ENCODE measurements around the gene DPY30. TPM values are rescaled to one million over a fixed set of nuclear protein-coding genes. Genes with fewer than 3 reads are reported as not detected.

Gene DPY30
- total and polyA plus RNA-seq, 2 experiments from 2014 or later, result 156 to 518 TPM

- no peak for ATAC-seq
- H3K9me3 Mint-ChIP-seq, result no peaks in the 10 kb centered on the region
- Histone ChIP-seq H3K4me1 (ENCODE audit: insufficient read depth) (peaks cover 6% of the 10 kb centered on the region), H3F3A (replicated peaks; ENCODE audit: low read depth) (no peaks in the 10 kb centered on the region), H2AFZ (no peak overlapping the region), H3K27me3 (ENCODE audit: insufficient read depth) (no peaks in the 10 kb centered on the region), H3K27ac (ENCODE audit: low read depth) (no peak overlapping the region), H3K79me2 (replicated peaks; ENCODE audit: insufficient read depth) (peaks cover 89% of the 10 kb centered on the region), H3K4me2 (no peak overlapping the region), H3K36me3 (ENCODE audit: insufficient read depth) (no peaks in the 10 kb centered on the region), H3K4me3 (no peak overlapping the region), H3K9me2 (ENCODE audit: insufficient read depth) (no peaks in the 10 kb centered on the region), H4K20me1 (replicated peaks; ENCODE audit: insufficient read depth) (peaks cover 31% of the 10 kb centered on the region)
- no peak overlapping the region for H3K27ac Mint-ChIP-seq
- no peaks in the 10 kb centered on the region for H3K27me3 Mint-ChIP-seq (ENCODE audit: insufficient read depth, low read depth, poor library complexity)
- TF ChIP-seq POLR2AphosphoS5 (IDR thresholded peaks at IDR 0.05; ENCODE audit: low read depth), result no peak
- TF ChIP-seq REST (IDR thresholded peaks at IDR 0.05; ENCODE audit: unreplicated experiment), result no peak
- no peak for TF ChIP-seq ETS1 (IDR thresholded peaks at IDR 0.05)
- TF ChIP-seq CREB1 (CRISPR knock-in tag; IDR thresholded peaks at IDR 0.05; ENCODE audit: low read depth), result no peak
- H3K4me1 Mint-ChIP-seq, result peaks cover 27% of the 10 kb centered on the region
- no peak for DNase-seq (ENCODE audit: low spot score)
- H3K4me3 Mint-ChIP-seq, result no peak overlapping the region
- no peaks in the 10 kb centered on the region; the same call in 2 of the 3 replicates for H3K36me3 Mint-ChIP-seq (ENCODE audit: low read depth)
Measured at GRCh38 chr2:32005371-32005976, 34.1 kb downstream of the DPY30 start.

GRCh38 chr2:32003791-32004190 is 35.8 kb downstream of the DPY30 start:
- Mint-ChIP-seq H3K36me3 (ENCODE audit: low read depth) (no peaks in the 10 kb centered on the region; the same call in 2 of the 3 replicates), H3K4me1 (peaks cover 27% of the 10 kb centered on the region), H3K27me3 (ENCODE audit: insufficient read depth, low read depth, poor library complexity) (peaks cover 2% of the 10 kb centered on the region), H3K27ac (no peak overlapping the region), H3K4me3 (no peak overlapping the region), H3K9me3 (no peaks in the 10 kb centered on the region)
- H3K4me2 ChIP-seq, result no peak overlapping the region
- ATAC-seq, result no peak
- no peaks in the 10 kb centered on the region for H3K9me2 ChIP-seq (ENCODE audit: insufficient read depth)
- no peaks in the 10 kb centered on the region for H3F3A ChIP-seq (replicated peaks; ENCODE audit: low read depth)
- peaks cover 32% of the 10 kb centered on the region for H4K20me1 ChIP-seq (replicated peaks; ENCODE audit: insufficient read depth)
- no peak for DNase-seq (ENCODE audit: low spot score)
- H2AFZ ChIP-seq, result no peak overlapping the region
- H3K4me3 ChIP-seq, result no peak overlapping the region
- no peaks in the 10 kb centered on the region for H3K27me3 ChIP-seq (ENCODE audit: insufficient read depth)
- H3K79me2 ChIP-seq (replicated peaks; ENCODE audit: insufficient read depth), result peaks cover 98% of the 10 kb centered on the region
- no peaks in the 10 kb centered on the region for H3K36me3 ChIP-seq (ENCODE audit: insufficient read depth)
- peaks cover 4% of the 10 kb centered on the region for H3K4me1 ChIP-seq (ENCODE audit: insufficient read depth)
- no peak overlapping the region for H3K27ac ChIP-seq (ENCODE audit: low read depth)
- TF ChIP-seq EZH2 (IDR thresholded peaks at IDR 0.05; ENCODE audit: low read depth, unreplicated experiment), result no peak
- no peak for TF ChIP-seq REST (IDR thresholded peaks at IDR 0.05; ENCODE audit: unreplicated experiment)
- TF ChIP-seq CREB1 (CRISPR knock-in tag; IDR thresholded peaks at IDR 0.05; ENCODE audit: low read depth), result no peak
- TF ChIP-seq JUNB (IDR thresholded peaks at IDR 0.05; ENCODE audit: unreplicated experiment), result no peak
- TF ChIP-seq ZNF331 (CRISPR knock-in tag; IDR thresholded peaks at IDR 0.05; ENCODE audit: low read depth), result no peak
- no peak for TF ChIP-seq EZH2phosphoT487 (IDR thresholded peaks at IDR 0.05; ENCODE audit: unreplicated experiment)
- TF ChIP-seq STAT1 (IDR thresholded peaks at IDR 0.05; ENCODE audit: unreplicated experiment), result no peak
